K562 (cell line): ENCODE data around the gene GTF2A1L. TPM values are rescaled to one million over a fixed set of nuclear protein-coding genes. Genes with fewer than 3 reads are reported as not detected.

Experiments used
- ATAC-seq: fragments of 200-7000 bp; cut with Tn5 transposase; 3 replicates; pipeline ENCODE4 v1.9.1; 2020; ENCODE audit warnings: moderate library complexity
- BruUV-seq: library from RNA; stranded (reverse); fragments of 400-500 nt; replicated peaks from 2 replicates; lab custom pipeline; 2021; lab: Mats Ljungman, UMichigan
- CTCF ChIA-PET: fragments of 300-600 bp; formaldehyde crosslinking; extraction: SDS; loops from one replicate; lab custom pipeline; 2021; ENCODE audit warnings: low intra/inter-chr PET ratio; lab: Yijun Ruan, JAX
- POLR2A ChIA-PET: fragments of 300-600, 350-650 bp; sonication (Branson Sonifier 250); formaldehyde crosslinking; extraction: SDS; loops from one replicate; lab custom pipeline; 2021; ENCODE audit warnings: antibody characterized with exemption, inconsistent platforms; lab: Yijun Ruan, JAX
- DNase-seq, 4 experiments: peaks; one replicate each; pipeline versions ENCODE4 v3.0.0 to v3.0.0-alpha.2; 2011 to 2018; ENCODE audit warnings: low spot score in 3 of 4, mixed read lengths in 3 of 4; ENCODE audit errors: extremely low read depth in 1 of 4
- FAIRE-seq: peaks from 2 replicates; lab custom pipeline; 2011; peaks lifted over from hg19 to GRCh38; lab: Jason Lieb, UNC
- H2AFZ ChIP-seq: 2 replicates; pipeline ENCODE4 v1.6.0; 2011; ENCODE audit warnings: low read depth, low read length, control low read depth, inconsistent platforms
- H3K27ac ChIP-seq: fragments of 200-600 bp; 3 replicates; pipeline ENCODE4 v1.8.0; 2011; ENCODE audit warnings: low read depth, mild to moderate bottlenecking, control low read depth, inconsistent platforms, low read length, moderate library complexity, mixed read lengths; ENCODE audit errors: extremely low read depth
- H3K27me3 ChIP-seq, 2 experiments: fragments of 300-600 bp in 1 of 2; 2 replicates in 1 of 2; 3 replicates in 1 of 2; pipeline versions ENCODE4 v1.6.0 to v1.8.0; 2011; ENCODE audit warnings: inconsistent platforms in 2 of 2, low read length in 2 of 2, mild to moderate bottlenecking in 1 of 2, mixed read lengths in 1 of 2, moderate library complexity in 1 of 2; ENCODE audit not compliant: control insufficient read depth in 2 of 2, insufficient read depth in 2 of 2
- H3K36me3 ChIP-seq: fragments of 300-600 bp; 3 replicates; pipeline ENCODE4 v1.8.0; 2011; ENCODE audit warnings: mild to moderate bottlenecking, low read length, inconsistent platforms; ENCODE audit not compliant: control insufficient read depth, insufficient read depth
- H3K4me1 ChIP-seq, 2 experiments: fragments of 200-600 bp in 1 of 2; replicated peaks in 1 of 2; 2 replicates in 1 of 2; 3 replicates in 1 of 2; pipeline versions ENCODE4 v1.5.1 to v1.8.0; 2011; ENCODE audit warnings: inconsistent platforms in 2 of 2, low read length in 2 of 2, mild to moderate bottlenecking in 1 of 2, mixed read lengths in 1 of 2, moderate library complexity in 1 of 2; ENCODE audit not compliant: control insufficient read depth in 2 of 2, insufficient read depth in 2 of 2
- H3K4me2 ChIP-seq: 2 replicates; pipeline ENCODE4 v1.6.1; 2011; ENCODE audit warnings: low read length, control low read depth, inconsistent platforms, mixed read lengths; ENCODE audit not compliant: insufficient read depth
- H3K4me3 ChIP-seq: fragments of 200-600 bp; sonication (generic), shearing (Covaris generic); 2 replicates; pipeline ENCODE4 v1.5.1; 2016; ENCODE audit warnings: control low read depth, inconsistent platforms
- H3K79me2 ChIP-seq: fragments of 200-600 bp; 3 replicates; pipeline ENCODE4 v1.8.0; 2011; ENCODE audit warnings: low read length, inconsistent platforms; ENCODE audit not compliant: control insufficient read depth, insufficient read depth
- H3K9ac ChIP-seq, 2 experiments: 2 replicates each; pipeline versions ENCODE4 v1.6.0 to v1.6.1; 2011; ENCODE audit warnings: low read depth in 2 of 2, low read length in 2 of 2, control low read depth in 1 of 2, inconsistent platforms in 1 of 2, mild to moderate bottlenecking in 1 of 2, mixed read lengths in 1 of 2; ENCODE audit not compliant: insufficient read depth in 1 of 2
- H3K9me1 ChIP-seq: one replicate; pipeline ENCODE4 v1.6.0; 2011; ENCODE audit warnings: inconsistent platforms, mild to moderate bottlenecking, low read length, moderate library complexity; ENCODE audit not compliant: control insufficient read depth, insufficient read depth
- H3K9me3 ChIP-seq: replicated peaks from 2 replicates; pipeline ENCODE4 v1.5.1; 2011; ENCODE audit warnings: low read depth, low read length, inconsistent platforms; ENCODE audit not compliant: control insufficient read depth, insufficient read depth
- H4K20me1 ChIP-seq: replicated peaks from 2 replicates; pipeline ENCODE4 v1.6.1; 2011; ENCODE audit warnings: low read length, inconsistent platforms, mixed read lengths; ENCODE audit not compliant: control insufficient read depth, insufficient read depth
- CREB1 ChIP-seq, 2 experiments: sonication (generic) in 1 of 2; formaldehyde crosslinking in 1 of 2; IDR thresholded peaks; 2 replicates each; pipeline versions ENCODE4 v1.6.1 to v1.8.0; 2012 to 2022; ENCODE audit warnings: inconsistent platforms in 1 of 2, mild to moderate bottlenecking in 1 of 2, missing genetic modification reagents in 1 of 2, moderate library complexity in 1 of 2
- HNRNPK ChIP-seq: fragments of 200-400 bp; formaldehyde crosslinking; IDR thresholded peaks from one replicate; pipeline ENCODE4 v1.6.1; 2018; ENCODE audit warnings: mild to moderate bottlenecking, low read depth, low read length; ENCODE audit not compliant: poor library complexity, severe bottlenecking
- RBBP5 ChIP-seq: fragments of 200-600 bp; sonication (generic); IDR thresholded peaks from 2 replicates; pipeline ENCODE4 v1.6.1; 2012; ENCODE audit warnings: borderline replicate concordance, mild to moderate bottlenecking, low read length, control low read depth, inconsistent platforms; ENCODE audit not compliant: insufficient read depth, poor library complexity, severe bottlenecking
- RBM22 ChIP-seq: fragments of 200-400 bp; formaldehyde crosslinking; IDR thresholded peaks from 2 replicates; pipeline ENCODE4 v1.6.1; 2018; ENCODE audit warnings: low read length, low read depth; ENCODE audit not compliant: poor library complexity, severe bottlenecking
- SNRNP70 ChIP-seq: fragments of 200-400 bp; formaldehyde crosslinking; optimal IDR thresholded peaks from 2 replicates; pipeline ENCODE3; 2017; ENCODE audit warnings: low read depth, low read length
- TEAD1 ChIP-seq, 2 experiments: fragments of 450-650 bp in 1 of 2; sonication (generic) in 1 of 2; formaldehyde crosslinking; IDR thresholded peaks; 2 replicates each; pipeline versions ENCODE4 v1.4.0 to v1.8.0; 2020 to 2022; ENCODE audit warnings: mild to moderate bottlenecking in 2 of 2, missing genetic modification reagents in 1 of 2
- TSC22D4 ChIP-seq: fragments of 450-650 bp; IDR thresholded peaks from 2 replicates; pipeline ENCODE4 v1.6.1; 2016; ENCODE audit warnings: missing genetic modification characterization, missing biosample characterization, control low read depth
- ZKSCAN1 ChIP-seq: fragments of 150-350 bp; IDR thresholded peaks from 2 replicates; pipeline ENCODE4 v1.6.1; 2016; ENCODE audit warnings: low read depth, low read length
- ZNF311 ChIP-seq: fragments of 250-450 bp; sonication (Bioruptor Pico); IDR thresholded peaks from 2 replicates; pipeline ENCODE4 v1.4.0; 2020; ENCODE audit warnings: mild to moderate bottlenecking, moderate library complexity
- WGBS: fragments of 100-300 bp; shearing (Covaris generic); methylation state at CpG from one replicate; pipeline ENCODE4 v1.1.6; 2016; ENCODE audit warnings: low coverage, mixed read lengths; ENCODE audit not compliant: insufficient coverage; ENCODE audit errors: missing lambda C conversion rate; 5-methylcytosine and 5-hydroxymethylcytosine counted together
- in situ Hi-C: fragments of 300-500 bp; cut with MboI; formaldehyde crosslinking; loops from 4 replicates; pipeline ENCODE4 v1.15.0; 2018; ENCODE audit warnings: inconsistent platforms, mixed read lengths
- intact Hi-C: fragments of 100-400 bp; cut with micrococcal nuclease; formaldehyde crosslinking; loops from 2 replicates; pipeline ENCODE4 v1.14.2; 2022
- polyA plus RNA-seq, 8 experiments: library from polyadenylated mRNA; depleted of rRNA in 4 of 8; stranded (reverse) in 5 of 8; unstranded in 3 of 8; fragments of >200 nt; fragmentation: Nextera tagmentation in 2 of 8; fragmentation: Illumina TruSeq in 1 of 8; extraction: Ambion mirVana in 2 of 8; extraction: Trizol in 1 of 8; gene quantifications; 2 replicates each; pipeline versions ENCODE4 v1.2.1 to v1.2.3, GENCODE V29; 2011 to 2014; ENCODE audit warnings: inconsistent platforms in 1 of 8, missing spikeins in 1 of 8
- total RNA-seq, 7 experiments: library from RNA; depleted of rRNA in 6 of 7; stranded (reverse); fragments of >200 nt in 6 of 7; fragmentation: Illumina TruSeq in 2 of 7; extraction: Trizol in 2 of 7; gene quantifications; 2 replicates each; pipeline versions ENCODE4 v1.2.1 to v1.2.3, GENCODE V29; 2011 to 2021; ENCODE audit warnings: low replicate concordance in 1 of 7
- TF ChIP-seq, protein P1 (sequence below): fragments of 250-450 bp; sonication (Bioruptor Pico); IDR thresholded peaks from 2 replicates; pipeline ENCODE4 v1.8.0; 2022; ENCODE audit warnings: moderate library complexity, mild to moderate bottlenecking, inconsistent platforms
- TF ChIP-seq, protein P2 (sequence below): IDR thresholded peaks from 3 replicates; pipeline ENCODE4 v1.6.1; 2011; ENCODE audit warnings: borderline replicate concordance, mild to moderate bottlenecking, moderate library complexity; ENCODE audit not compliant: insufficient read length; ENCODE audit errors: extremely low read depth
- TF ChIP-seq, protein P3 (sequence below): fragments of 250-450 bp; sonication (Bioruptor Pico); IDR thresholded peaks from 2 replicates; pipeline ENCODE4 v1.5.0; 2021; ENCODE audit warnings: mild to moderate bottlenecking, moderate library complexity

GTF2A1L gene
- total and polyA plus RNA-seq, 9 of the 15 experiments (the other 6 are each of a cell fraction or from before 2014, with no cell fraction given), result 0.05 to 0.35 (median 0.12) TPM; not detected in 5

DNA sequence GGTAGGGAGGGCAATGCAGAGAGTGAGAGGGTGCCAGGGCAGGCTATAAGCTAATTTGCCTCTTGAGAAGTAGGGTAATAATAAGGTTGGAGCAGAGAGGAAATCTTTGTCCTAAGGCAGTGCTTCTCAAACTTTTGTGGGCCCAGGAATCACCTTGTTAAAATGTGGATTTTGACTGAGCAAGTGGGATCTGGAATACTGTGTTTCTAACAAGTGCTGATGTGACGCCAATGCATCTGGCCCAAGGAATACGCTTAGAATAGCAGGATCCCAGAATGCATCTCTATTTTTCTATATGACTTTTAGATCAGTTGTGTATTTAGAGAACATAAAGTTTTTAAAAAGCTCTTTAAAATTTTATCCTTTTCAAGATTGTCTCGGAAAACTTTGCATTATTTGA, 29.7 kb upstream of the GTF2A1L start:
- FAIRE-seq (no peak), ATAC-seq (no peak), DNase-seq (no peak)
- H3K36me3 ChIP-seq, result no peaks in the 10 kb centered on the region
- no peaks in the 10 kb centered on the region; a peak in 1 of 5 replicates for H3K4me1 ChIP-seq
- BruUV-seq, result no TSS peak
- no peak overlapping the region for H3K4me3 ChIP-seq
- peaks cover 0 to 7% of the 10 kb centered on the region in 2 experiments; a peak in 1 of 5 replicates for H3K27me3 ChIP-seq
- no peaks in the 10 kb centered on the region for H3K9me1 ChIP-seq
- WGBS, result 22% methylated on average over 3 of the region's 3 CpGs
- in situ Hi-C loops (no loop called here), intact Hi-C loops (loop anchor here (5.0 kb wide), 1 partner anchor 141 kb away; no protein-coding TSS in a partner anchor)
- no peak overlapping the region for H2AFZ ChIP-seq
- ChIA-PET CTCF (interaction anchor here (1.1 to 2.4 kb wide), 3 partner anchors 43 to 478 kb away, joined by 3 to 11 read pairs (median 5); no protein-coding TSS in a partner anchor), POLR2A (no interaction called here)
- no peaks in the 10 kb centered on the region for H4K20me1 ChIP-seq
- no peak overlapping the region for H3K4me2 ChIP-seq
- no peak overlapping the region for H3K27ac ChIP-seq
- no peak overlapping the region for H3K9ac ChIP-seq
- H3K9me3 ChIP-seq, result no peaks in the 10 kb centered on the region
- no peaks in the 10 kb centered on the region for H3K79me2 ChIP-seq
- TF ChIP-seq SNRNP70, result no peak
- no peak for TF ChIP-seq ZKSCAN1
- no peak for TF ChIP-seq TSC22D4
- TF ChIP-seq ZNF311 (CRISPR knock-in tag), result no peak
- no peak for TF ChIP-seq HNRNPK
- TF ChIP-seq, protein P1, sequence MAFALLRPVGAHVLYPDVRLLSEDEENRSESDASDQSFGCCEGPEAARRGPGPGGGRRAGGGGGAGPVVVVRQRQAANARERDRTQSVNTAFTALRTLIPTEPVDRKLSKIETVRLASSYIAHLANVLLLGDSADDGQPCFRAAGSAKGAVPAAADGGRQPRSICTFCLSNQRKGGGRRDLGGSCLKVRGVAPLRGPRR (CRISPR knock-in tag), result no peak
- no peak for TF ChIP-seq RBM22
- no peak for TF ChIP-seq CREB1 (IDR thresholded peaks at IDR 0.05)
- TF ChIP-seq CREB1 (CRISPR knock-in tag; IDR thresholded peaks at IDR 0.05), result no peak
- TF ChIP-seq TEAD1 (CRISPR knock-in tag; IDR thresholded peaks at IDR 0.05), result no peak
- TF ChIP-seq, protein P2, sequence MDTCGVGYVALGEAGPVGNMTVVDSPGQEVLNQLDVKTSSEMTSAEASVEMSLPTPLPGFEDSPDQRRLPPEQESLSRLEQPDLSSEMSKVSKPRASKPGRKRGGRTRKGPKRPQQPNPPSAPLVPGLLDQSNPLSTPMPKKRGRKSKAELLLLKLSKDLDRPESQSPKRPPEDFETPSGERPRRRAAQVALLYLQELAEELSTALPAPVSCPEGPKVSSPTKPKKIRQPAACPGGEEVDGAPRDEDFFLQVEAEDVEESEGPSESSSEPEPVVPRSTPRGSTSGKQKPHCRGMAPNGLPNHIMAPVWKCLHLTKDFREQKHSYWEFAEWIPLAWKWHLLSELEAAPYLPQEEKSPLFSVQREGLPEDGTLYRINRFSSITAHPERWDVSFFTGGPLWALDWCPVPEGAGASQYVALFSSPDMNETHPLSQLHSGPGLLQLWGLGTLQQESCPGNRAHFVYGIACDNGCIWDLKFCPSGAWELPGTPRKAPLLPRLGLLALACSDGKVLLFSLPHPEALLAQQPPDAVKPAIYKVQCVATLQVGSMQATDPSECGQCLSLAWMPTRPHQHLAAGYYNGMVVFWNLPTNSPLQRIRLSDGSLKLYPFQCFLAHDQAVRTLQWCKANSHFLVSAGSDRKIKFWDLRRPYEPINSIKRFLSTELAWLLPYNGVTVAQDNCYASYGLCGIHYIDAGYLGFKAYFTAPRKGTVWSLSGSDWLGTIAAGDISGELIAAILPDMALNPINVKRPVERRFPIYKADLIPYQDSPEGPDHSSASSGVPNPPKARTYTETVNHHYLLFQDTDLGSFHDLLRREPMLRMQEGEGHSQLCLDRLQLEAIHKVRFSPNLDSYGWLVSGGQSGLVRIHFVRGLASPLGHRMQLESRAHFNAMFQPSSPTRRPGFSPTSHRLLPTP, result no peak
- TF ChIP-seq, protein P3, sequence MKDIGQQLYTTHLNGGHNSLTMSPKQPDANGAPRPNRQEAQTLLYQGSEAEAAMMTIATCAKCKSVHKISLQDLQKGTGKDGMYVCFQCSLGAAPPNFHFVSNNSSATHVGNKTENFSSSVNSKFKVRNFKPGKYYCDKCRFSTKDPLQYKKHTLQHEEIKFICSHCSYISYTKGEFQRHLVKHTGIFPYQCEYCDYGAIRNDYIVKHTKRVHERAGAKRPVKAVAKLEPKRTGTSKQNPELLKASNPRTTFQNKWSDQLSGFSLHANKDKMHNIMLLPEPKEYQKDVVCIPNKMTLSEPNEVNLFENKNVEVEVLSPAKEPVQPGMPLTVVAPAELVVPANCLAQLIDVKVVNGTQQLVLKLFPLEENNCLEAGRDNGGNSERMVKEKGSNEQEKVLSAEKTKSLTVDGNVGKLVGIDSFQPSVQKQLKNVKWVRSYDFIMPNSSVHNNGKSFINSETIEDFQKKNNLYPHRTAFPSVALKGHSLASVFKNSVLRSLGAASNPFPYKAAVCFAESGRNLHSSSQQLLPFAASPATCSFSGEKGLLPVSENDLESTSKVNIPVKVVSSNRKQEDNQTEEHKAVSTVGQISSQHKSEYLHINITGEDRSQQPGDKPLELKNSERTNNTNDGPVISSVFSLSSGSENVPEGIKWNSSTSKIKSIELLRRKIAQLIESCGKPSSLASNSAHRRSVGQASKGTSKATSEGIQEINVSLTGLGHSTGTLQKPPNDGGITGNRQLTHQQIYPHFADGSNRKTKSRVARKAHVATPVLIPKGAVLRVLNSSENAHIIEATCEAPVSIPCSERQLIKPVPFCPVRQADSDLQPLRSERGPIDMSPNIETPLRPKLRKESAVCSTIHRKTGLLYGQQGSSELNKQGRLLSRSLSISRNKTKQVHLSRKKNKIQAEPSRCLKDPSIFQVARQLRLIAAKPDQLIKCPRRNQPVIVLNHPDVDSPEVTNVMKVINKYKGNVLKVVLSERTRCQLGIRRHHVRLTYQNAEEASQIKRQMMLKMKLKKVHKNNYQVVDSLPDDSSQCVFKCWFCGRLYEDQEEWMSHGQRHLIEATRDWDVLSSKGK (CRISPR knock-in tag), result no peak
- no peak for TF ChIP-seq RBBP5
